ENCODE measurements around the gene GPR135.

GPR135 gene

DNA sequence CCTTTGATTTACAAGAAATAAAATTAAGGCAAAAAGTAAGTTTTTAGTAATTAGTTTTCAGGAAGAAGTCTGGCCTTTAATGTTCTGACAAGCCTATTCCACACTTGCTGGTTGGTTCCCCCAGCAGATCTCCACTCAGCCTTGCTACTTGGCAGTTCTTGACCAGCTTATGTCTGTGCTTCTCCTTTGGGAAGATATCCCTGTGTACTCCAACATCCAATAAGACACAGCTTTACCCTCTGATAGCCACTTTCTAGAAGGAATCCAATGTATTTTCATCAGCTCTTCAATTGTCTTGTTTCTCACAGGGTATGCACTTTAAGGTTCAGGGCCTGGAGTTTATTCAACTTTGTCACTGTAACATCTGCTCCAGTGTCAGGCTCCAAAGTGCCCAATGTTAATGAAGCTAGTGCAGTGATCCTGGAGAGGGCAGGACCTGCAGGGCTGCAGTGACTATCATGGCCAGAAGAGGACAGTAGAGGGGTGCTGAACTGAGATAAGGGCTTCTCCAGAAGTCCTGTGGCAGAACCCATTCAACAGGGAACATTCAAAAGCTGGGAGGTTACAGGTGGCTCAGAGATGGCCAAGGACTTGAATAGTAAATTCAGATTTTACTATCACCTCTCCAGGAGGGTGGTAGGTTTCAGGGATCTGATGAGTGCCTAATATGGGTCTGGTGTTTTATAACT, 42.0 kb upstream of the GPR135 start:
- POLR2A ChIA-PET, result interaction anchor here (1.0 to 1.1 kb wide), 2 partner anchors 23 to 70 kb away, joined by 4 read pairs; partner anchors contain the start of genes CCDC175, JKAMP and L3HYPDH
- CTCF ChIA-PET, result interaction anchor here (0.5 to 2.1 kb wide), 14 partner anchors 24 to 713 kb away, joined by 3 to 56 read pairs (median 4); partner anchors contain the start of genes CCDC175 and DHRS7
- DNase-seq (ENCODE audit: extremely low spot score), result peak; percentile 74
- no peak for TF ChIP-seq ELF4 (IDR thresholded peaks at IDR 0.05)
- TF ChIP-seq BHLHE40 (IDR thresholded peaks at IDR 0.05; ENCODE audit: borderline replicate concordance), result no peak
- TF ChIP-seq SP1 (IDR thresholded peaks at IDR 0.05), result no peak

DNA sequence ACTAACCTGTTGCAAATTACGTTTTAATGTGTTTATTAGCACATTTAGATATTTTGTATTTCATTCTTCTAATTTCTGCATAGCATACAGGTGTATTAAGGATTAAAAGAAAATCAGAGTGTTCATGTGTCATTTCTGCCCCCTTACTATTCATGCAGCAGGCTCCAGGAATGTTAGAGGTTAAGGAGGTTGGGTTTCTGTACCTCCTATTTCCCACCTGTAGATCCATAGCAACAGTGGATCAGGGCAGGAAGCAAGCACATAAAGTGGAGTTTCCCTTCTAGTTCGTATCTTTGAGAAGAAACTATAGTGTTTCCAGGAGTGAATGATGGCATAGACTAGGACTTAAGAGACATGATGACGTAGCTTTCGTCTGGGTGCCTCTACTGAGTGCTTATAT, 38.1 kb upstream of the GPR135 start:
- TF ChIP-seq LEF1 (IDR thresholded peaks at IDR 0.05; ENCODE audit: borderline replicate concordance) (no peak), FOXM1 (IDR thresholded peaks at IDR 0.05; ENCODE audit: borderline replicate concordance) (no peak), TARDBP (IDR thresholded peaks at IDR 0.05) (no peak), FOXK2 (IDR thresholded peaks at IDR 0.05) (no peak), L3MBTL2 (conservative IDR thresholded peaks at IDR 0.05) (no peak), CTBP1 (IDR thresholded peaks at IDR 0.05; ENCODE audit: borderline replicate concordance) (no peak), NFRKB (IDR thresholded peaks at IDR 0.05) (no peak), ZNF384 (IDR thresholded peaks at IDR 0.05) (no peak), SP1 (IDR thresholded peaks at IDR 0.05) (no peak), HDGF (IDR thresholded peaks at IDR 0.05; ENCODE audit: borderline replicate concordance) (no peak), ARNT (IDR thresholded peaks at IDR 0.05) (no peak), ELF4 (IDR thresholded peaks at IDR 0.05) (no peak), FOXA1 (IDR thresholded peaks at IDR 0.05) (no peak), BHLHE40 (IDR thresholded peaks at IDR 0.05; ENCODE audit: borderline replicate concordance) (no peak), SUZ12 (IDR thresholded peaks at IDR 0.05) (no peak)
- TF ChIP-seq, protein P1, sequence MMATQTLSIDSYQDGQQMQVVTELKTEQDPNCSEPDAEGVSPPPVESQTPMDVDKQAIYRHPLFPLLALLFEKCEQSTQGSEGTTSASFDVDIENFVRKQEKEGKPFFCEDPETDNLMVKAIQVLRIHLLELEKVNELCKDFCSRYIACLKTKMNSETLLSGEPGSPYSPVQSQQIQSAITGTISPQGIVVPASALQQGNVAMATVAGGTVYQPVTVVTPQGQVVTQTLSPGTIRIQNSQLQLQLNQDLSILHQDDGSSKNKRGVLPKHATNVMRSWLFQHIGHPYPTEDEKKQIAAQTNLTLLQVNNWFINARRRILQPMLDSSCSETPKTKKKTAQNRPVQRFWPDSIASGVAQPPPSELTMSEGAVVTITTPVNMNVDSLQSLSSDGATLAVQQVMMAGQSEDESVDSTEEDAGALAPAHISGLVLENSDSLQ (IDR thresholded peaks at IDR 0.05), result no peak
- POLR2A ChIA-PET, result interaction anchor here (1.7 kb wide), 1 partner anchor 19 kb away, joined by 7 read pairs; the partner anchor contains the start of genes JKAMP and L3HYPDH
- DNase-seq (ENCODE audit: extremely low spot score), result no peak
- CTCF ChIA-PET, result interaction anchor here (2.1 kb wide), 1 partner anchor 73 kb away, joined by 9 read pairs; the partner anchor contains the start of gene CCDC175

DNA sequence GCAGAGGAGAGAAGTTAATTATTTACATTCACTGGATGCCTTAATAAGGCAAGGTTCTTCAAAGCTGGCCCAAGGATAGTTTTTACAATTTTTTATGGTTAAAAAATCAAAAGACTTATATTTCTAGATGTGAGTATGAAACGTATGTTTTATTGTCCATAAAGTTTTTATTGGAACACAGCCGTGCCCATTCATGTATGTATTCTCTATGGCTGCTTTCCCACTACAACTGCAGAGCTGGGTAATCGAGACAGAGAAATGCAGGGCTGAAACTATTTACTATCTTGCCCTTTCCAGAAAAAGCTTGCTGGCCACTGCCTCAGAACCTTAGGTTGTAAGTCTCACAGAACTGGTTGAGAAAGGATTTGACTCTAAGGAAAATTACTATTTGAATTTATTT, 35.6 kb upstream of the GPR135 start:
- TF ChIP-seq NFRKB (IDR thresholded peaks at IDR 0.05), result no peak
- no peak for TF ChIP-seq ELF4 (IDR thresholded peaks at IDR 0.05)
- TF ChIP-seq SP1 (IDR thresholded peaks at IDR 0.05), result no peak
- TF ChIP-seq SUZ12 (IDR thresholded peaks at IDR 0.05), result no peak
- TF ChIP-seq ZNF384 (IDR thresholded peaks at IDR 0.05), result no peak
- no peak for TF ChIP-seq L3MBTL2 (conservative IDR thresholded peaks at IDR 0.05)
- no peak for TF ChIP-seq FOXA1 (IDR thresholded peaks at IDR 0.05)
- TF ChIP-seq LEF1 (IDR thresholded peaks at IDR 0.05; ENCODE audit: borderline replicate concordance), result no peak
- no peak for TF ChIP-seq BHLHE40 (IDR thresholded peaks at IDR 0.05; ENCODE audit: borderline replicate concordance)
- no peak for TF ChIP-seq TARDBP (IDR thresholded peaks at IDR 0.05)
- no peak for TF ChIP-seq CTBP1 (IDR thresholded peaks at IDR 0.05; ENCODE audit: borderline replicate concordance)
- no peak for TF ChIP-seq FOXM1 (IDR thresholded peaks at IDR 0.05; ENCODE audit: borderline replicate concordance)
- TF ChIP-seq, protein P1 (IDR thresholded peaks at IDR 0.05), result no peak
- TF ChIP-seq FOXK2 (IDR thresholded peaks at IDR 0.05), result no peak
- ChIA-PET POLR2A (interaction anchor here (1.0 kb wide), 1 partner anchor 17 kb away, joined by 4 read pairs; the partner anchor contains the start of genes JKAMP and L3HYPDH), CTCF (interaction anchor here (0.6 to 1.6 kb wide), 2 partner anchors 11 to 76 kb away, joined by 3 to 4 read pairs; no protein-coding TSS in a partner anchor)
- no peak for DNase-seq (ENCODE audit: extremely low spot score)

DNA sequence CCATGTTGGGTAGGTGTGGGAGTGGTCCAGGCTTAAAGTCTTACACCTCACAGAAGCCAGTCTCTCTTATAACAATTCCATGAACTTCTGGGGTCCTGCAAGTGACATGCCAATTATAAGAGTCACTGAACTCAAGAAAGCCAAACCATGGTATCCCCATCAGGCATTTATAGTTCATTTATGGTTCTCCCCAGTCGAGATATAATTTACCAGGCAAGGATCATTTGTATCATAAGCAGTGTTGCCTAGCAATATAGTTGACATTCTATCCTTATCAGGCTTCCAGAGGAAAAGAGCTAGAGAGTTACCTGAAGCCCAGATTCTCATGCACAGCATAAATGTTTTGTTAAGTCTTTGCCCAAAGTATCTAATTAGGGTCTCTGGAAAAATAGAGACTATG, 27.2 kb upstream of the GPR135 start:
- ChIA-PET POLR2A (interaction anchor here (0.8 kb wide), 1 partner anchor 8 kb away, joined by 3 read pairs; the partner anchor contains the start of genes JKAMP and L3HYPDH), CTCF (no interaction called here)
- TF ChIP-seq ARNT (IDR thresholded peaks at IDR 0.05), result no peak
- no peak for TF ChIP-seq LEF1 (IDR thresholded peaks at IDR 0.05; ENCODE audit: borderline replicate concordance)
- TF ChIP-seq ELF4 (IDR thresholded peaks at IDR 0.05), result no peak
- TF ChIP-seq FOXK2 (IDR thresholded peaks at IDR 0.05), result no peak
- no peak for TF ChIP-seq SP1 (IDR thresholded peaks at IDR 0.05)
- no peak for TF ChIP-seq L3MBTL2 (conservative IDR thresholded peaks at IDR 0.05)
- TF ChIP-seq, protein P1 (IDR thresholded peaks at IDR 0.05), result no peak
- TF ChIP-seq HDGF (IDR thresholded peaks at IDR 0.05; ENCODE audit: borderline replicate concordance), result no peak
- TF ChIP-seq CTBP1 (IDR thresholded peaks at IDR 0.05; ENCODE audit: borderline replicate concordance), result no peak
- no peak for TF ChIP-seq FOXA1 (IDR thresholded peaks at IDR 0.05)
- TF ChIP-seq BHLHE40 (IDR thresholded peaks at IDR 0.05; ENCODE audit: borderline replicate concordance), result no peak
- TF ChIP-seq NFRKB (IDR thresholded peaks at IDR 0.05), result no peak
- no peak for TF ChIP-seq FOXM1 (IDR thresholded peaks at IDR 0.05; ENCODE audit: borderline replicate concordance)
- TF ChIP-seq TARDBP (IDR thresholded peaks at IDR 0.05), result no peak
- TF ChIP-seq SUZ12 (IDR thresholded peaks at IDR 0.05), result no peak

DNA sequence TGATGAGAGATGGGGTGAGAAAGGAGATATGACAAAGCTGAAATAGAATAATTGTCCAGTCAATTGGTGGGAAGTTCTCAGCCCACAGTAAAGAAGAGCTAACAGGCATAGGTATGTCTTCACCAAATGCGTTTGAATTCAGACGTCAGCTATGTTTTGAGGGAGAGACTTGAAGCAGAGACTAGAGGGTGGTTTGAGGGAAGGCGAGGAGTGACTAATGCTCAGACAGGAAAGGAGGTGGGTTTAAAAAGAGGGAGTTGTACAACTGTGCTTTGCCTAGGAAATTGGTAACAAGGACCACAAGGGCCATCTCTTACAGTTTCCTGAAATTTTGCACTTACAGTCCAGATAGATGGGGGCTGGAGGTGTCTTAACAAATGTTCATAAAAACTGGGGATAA, 25.6 kb upstream of the GPR135 start:
- POLR2A ChIA-PET, result no interaction called here
- CTCF ChIA-PET, result no interaction called here
- TF ChIP-seq CTBP1 (IDR thresholded peaks at IDR 0.05; ENCODE audit: borderline replicate concordance) (no peak), BHLHE40 (IDR thresholded peaks at IDR 0.05; ENCODE audit: borderline replicate concordance) (no peak), ARNT (IDR thresholded peaks at IDR 0.05) (no peak), ELF4 (IDR thresholded peaks at IDR 0.05) (no peak), LEF1 (IDR thresholded peaks at IDR 0.05; ENCODE audit: borderline replicate concordance) (no peak), HDGF (IDR thresholded peaks at IDR 0.05; ENCODE audit: borderline replicate concordance) (no peak), TARDBP (IDR thresholded peaks at IDR 0.05) (no peak), SP1 (IDR thresholded peaks at IDR 0.05) (no peak), FOXM1 (IDR thresholded peaks at IDR 0.05; ENCODE audit: borderline replicate concordance) (no peak), L3MBTL2 (conservative IDR thresholded peaks at IDR 0.05) (no peak), NFRKB (IDR thresholded peaks at IDR 0.05) (no peak), FOXK2 (IDR thresholded peaks at IDR 0.05) (no peak), FOXA1 (IDR thresholded peaks at IDR 0.05) (no peak)
- DNase-seq (ENCODE audit: extremely low spot score), result no peak

More for the DNA sequence above, 27.2 kb upstream of the GPR135 start:
- DNase-seq (ENCODE audit: extremely low spot score), result no peak
